ENCODE data around the gene PSMG3.

The PSMG3 gene

DNA sequence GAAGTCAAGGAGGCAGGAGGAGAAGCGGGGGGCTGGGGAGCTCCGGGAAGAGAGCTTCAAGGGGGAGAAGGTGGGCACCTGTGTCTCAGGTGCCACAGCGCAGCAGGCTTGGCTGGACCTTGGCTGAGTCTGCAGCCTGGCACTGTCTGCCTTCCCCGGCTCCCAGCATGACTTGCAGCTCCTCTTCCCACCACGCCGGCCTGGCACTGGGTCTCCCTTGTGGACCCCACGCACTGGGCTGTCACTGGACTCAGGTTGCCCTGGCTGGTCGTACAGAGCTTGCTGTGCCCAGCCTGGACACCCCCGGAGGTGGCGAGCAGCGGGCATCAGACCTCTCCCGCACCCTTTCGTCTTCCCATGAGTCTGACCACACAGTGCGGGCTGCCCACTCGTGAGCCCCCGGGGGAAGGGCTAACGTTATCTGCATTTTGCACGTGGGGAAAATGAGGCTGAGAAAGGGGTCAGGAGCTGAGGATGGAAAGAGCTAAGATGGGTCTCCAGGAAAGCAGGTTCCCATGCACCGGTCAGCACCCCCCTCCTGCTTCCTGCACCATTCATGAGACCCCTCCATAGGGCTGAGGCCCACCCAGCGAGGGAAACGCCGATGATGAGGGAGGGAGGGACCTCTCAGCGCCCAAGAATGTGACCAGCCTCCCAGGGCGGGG, 40.3 kb upstream of the PSMG3 start:
- no peak overlapping the region for H3K4me3 ChIP-seq (ENCODE audit: low read depth, low read length)
- TF ChIP-seq, protein P1, sequence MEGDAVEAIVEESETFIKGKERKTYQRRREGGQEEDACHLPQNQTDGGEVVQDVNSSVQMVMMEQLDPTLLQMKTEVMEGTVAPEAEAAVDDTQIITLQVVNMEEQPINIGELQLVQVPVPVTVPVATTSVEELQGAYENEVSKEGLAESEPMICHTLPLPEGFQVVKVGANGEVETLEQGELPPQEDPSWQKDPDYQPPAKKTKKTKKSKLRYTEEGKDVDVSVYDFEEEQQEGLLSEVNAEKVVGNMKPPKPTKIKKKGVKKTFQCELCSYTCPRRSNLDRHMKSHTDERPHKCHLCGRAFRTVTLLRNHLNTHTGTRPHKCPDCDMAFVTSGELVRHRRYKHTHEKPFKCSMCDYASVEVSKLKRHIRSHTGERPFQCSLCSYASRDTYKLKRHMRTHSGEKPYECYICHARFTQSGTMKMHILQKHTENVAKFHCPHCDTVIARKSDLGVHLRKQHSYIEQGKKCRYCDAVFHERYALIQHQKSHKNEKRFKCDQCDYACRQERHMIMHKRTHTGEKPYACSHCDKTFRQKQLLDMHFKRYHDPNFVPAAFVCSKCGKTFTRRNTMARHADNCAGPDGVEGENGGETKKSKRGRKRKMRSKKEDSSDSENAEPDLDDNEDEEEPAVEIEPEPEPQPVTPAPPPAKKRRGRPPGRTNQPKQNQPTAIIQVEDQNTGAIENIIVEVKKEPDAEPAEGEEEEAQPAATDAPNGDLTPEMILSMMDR (IDR thresholded peaks at IDR 0.05; ENCODE audit: low read depth, low read length): no peak

DNA sequence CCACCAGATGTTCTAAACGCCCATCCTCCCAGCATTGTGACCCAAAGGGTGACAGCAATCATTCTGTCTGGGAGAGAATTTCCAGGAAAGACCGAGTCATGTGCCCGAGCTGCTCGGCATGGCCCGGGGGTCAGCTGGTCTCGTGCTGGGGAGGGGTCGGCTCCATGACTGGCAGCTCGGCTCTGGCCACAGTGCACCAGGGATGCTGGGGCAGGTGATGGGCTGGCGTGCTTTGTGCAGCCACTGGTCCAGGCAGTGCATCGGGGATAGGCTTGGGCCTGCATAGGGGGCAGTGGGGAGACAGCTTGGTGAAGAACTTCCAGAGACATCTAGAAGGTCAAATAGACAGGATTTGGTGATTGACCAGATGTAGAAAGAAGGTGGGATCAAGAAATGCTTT, 39.2 kb upstream of the PSMG3 start:
- TF ChIP-seq, protein P1 (IDR thresholded peaks at IDR 0.05; ENCODE audit: low read depth, low read length): no peak
- H3K4me3 ChIP-seq (ENCODE audit: low read depth, low read length): no peak overlapping the region

DNA sequence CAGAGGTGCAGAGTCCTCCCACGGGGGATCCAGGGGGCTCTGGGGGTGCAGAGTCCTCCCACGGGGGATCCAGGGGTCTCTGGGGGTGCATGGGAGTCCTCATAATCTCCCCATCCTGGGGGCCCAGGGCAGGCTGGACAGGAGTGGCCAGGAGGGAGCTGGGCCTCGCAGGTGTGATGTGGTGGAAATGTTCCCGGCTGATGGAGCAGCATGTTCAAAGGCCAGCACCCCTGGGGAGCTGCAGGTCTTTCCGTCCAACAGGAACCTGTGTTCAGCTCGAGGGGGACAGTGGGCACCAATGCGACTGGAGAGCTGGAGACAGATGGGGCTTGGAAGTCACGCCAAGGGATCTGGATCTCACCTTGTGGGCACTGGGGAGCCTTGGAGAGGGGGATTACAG, 38.5 kb upstream of the PSMG3 start:
- TF ChIP-seq, protein P1 (IDR thresholded peaks at IDR 0.05; ENCODE audit: low read depth, low read length): no peak
- no peak overlapping the region for H3K4me3 ChIP-seq (ENCODE audit: low read depth, low read length)

DNA sequence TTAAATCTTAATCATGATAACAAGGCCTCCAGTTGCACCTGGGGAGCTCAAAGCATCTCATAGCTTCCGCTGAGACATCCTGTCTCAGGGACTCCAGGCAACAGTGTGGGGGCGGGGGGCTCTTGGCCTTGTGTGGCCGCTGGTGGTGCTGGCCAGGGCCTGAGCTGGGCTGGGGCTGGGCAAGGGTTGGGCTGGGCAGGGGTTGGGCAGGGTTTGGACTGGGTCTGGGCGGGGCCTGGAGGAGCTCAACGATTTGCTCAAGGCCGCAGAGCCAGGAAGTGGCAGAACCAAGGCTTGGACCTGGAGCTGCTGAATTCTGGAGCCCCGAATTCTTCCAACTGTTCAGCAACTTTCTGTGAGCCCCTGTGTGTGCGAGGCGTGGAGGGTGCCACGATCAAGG, 37.9 kb upstream of the PSMG3 start:
- no peak overlapping the region for H3K4me3 ChIP-seq (ENCODE audit: low read depth, low read length)
- TF ChIP-seq, protein P1 (IDR thresholded peaks at IDR 0.05; ENCODE audit: low read depth, low read length): no peak

DNA sequence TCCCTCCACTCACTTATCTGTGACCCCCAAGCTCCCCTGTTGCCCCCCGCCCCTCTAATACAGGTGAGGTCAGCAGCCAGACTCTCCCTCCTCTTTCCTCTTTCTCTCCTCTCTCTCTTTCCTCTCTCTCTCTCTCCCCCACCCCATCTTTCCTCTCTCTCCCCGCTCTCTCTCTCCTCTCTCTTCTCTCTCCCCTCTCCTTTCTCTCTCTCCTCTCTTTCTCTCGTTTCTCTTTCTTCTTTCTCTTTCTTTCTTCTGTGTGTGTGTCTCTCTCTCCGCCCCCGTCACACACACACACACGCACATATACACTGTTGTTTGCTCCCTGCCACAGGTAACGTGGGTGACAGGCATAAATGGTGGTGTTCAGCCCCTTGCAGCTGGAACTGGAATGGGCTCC, 37.2 kb upstream of the PSMG3 start:
- TF ChIP-seq, protein P1 (IDR thresholded peaks at IDR 0.05; ENCODE audit: low read depth, low read length): no peak
- no peak overlapping the region for H3K4me3 ChIP-seq (ENCODE audit: low read depth, low read length)

DNA sequence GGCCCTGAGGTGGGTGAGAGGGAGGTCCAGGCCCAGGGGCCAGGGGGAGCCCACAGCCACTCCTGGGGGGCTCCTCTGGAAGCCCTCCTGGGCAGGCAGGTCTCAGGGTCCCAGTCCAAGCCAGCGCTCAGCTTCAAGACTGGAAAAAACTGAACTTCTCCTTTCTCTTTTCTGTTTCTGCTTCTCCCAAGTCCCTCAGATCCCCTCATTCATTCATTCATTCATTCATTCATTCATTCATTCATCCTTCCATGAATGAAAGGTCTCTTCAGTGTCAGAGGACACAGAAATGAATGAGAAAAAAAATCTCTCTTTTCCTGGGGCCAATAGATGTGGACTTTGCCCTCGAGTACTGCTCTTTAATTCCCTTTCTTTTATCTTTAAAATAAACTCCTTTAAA, 34.6 kb upstream of the PSMG3 start:
- no peak overlapping the region for H3K4me3 ChIP-seq (ENCODE audit: low read depth, low read length)
- TF ChIP-seq, protein P1 (IDR thresholded peaks at IDR 0.05; ENCODE audit: low read depth, low read length): no peak

DNA sequence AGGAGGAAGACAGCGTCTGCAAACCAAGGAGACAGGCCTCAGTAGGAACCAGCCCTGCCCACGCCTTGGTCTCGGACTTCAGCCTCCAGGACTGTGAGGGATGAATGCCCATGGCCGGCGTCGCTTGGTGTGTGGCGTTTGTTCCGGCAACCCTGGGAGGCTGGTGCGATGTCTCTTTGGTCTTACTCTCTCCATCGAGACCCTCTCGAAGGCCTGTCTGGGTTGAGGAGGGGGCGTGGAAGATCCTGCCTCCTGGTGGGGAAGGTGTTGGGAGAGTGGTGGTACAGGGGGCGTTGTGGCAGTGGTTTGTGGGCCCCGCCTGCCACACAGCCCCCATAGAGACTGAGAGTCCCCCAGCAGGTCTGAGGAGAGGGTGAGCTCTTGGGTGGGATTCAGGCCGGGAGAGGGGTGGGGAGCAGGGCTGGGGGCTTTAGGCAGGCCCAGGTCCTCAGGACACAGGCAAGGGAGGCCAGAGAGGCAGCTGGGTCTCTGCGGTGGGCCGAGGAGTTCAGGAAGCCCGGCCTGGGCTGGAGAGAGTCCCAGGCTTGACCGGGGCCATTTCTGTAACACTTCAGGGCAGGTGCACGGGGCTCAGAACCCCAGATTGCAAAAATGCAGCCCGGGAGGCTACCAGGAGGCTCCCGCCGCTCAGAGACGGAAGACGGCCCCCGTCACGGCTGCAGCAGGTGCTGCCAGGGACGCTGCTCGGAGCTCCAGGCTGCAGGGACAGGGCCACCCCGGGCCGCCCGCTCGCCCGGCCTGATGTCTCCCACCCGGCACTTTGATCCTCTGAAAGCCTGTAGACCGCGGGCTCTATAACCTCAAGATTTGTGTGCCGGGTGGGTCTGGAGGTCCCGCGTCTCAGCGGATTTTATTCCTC, 33.8 kb upstream of the PSMG3 start:
- TF ChIP-seq, protein P1 (IDR thresholded peaks at IDR 0.05; ENCODE audit: low read depth, low read length): no peak

More for the DNA sequence above, 33.8 kb upstream of the PSMG3 start:
- H3K4me3 ChIP-seq (ENCODE audit: low read depth, low read length): no peak overlapping the region

All from WI38 (cell line).